A549 treated with GW870086 at 1 μM for 4 hours (cell line): ENCODE data around the gene UNC5B. TPM values are rescaled to one million over a fixed set of nuclear protein-coding genes. Genes with fewer than 3 reads are reported as not detected.

Experiments used
- total RNA-seq: library from RNA; stranded (reverse); fragments of 200-300 nt; extraction: Qiagen RNA extraction; gene quantifications from 5 replicates; pipeline ENCODE4 v1.2.3, GENCODE V29; 2022; ENCODE audit warnings: low read depth

Gene UNC5B
- 1.8 to 2.0 TPM (median 1.9 TPM) in 5 replicates for total RNA-seq

DNA sequence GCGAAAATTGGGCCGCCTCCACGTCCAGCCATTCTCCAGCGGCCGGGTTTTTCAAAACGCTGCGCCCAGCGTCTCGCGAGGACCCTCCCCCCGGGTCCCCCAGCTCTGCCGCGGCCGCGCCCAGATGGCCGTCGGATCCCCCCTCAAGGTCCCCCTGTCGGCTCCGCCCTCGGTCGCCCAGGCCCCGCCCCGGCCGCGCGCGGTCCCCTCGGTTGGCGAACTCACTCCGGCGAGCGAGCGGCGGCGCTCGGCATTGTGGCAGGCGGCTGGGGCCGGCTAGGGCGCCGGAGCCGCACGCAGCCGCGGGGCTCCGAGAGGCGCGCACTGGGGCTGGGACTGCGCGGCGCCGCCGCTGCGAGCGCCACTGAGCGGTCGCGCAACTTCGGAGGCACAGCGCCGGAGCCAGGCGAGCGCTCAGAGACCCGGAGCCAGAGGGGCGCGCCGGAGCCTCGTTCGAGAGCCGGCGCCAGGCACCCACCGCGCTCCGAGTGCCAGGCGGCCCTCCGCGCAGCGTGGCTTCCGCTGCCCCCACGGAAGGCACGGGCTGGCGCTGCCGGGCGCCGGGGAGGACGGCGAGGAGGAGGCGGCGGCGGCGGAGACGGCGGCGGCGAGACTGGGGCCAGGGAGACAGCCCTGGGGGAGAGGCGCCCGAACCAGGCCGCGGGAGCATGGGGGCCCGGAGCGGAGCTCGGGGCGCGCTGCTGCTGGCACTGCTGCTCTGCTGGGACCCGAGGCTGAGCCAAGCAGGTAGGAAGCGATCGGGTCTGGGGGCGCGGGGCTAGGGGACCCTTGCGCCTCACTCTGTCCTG lies at the start of gene UNC5B:
TSS of gene UNC5B (plus strand) at position 253 of the 809 bp plus-strand sequence. CDS start at position 669, 416 bp downstream.

DNA sequence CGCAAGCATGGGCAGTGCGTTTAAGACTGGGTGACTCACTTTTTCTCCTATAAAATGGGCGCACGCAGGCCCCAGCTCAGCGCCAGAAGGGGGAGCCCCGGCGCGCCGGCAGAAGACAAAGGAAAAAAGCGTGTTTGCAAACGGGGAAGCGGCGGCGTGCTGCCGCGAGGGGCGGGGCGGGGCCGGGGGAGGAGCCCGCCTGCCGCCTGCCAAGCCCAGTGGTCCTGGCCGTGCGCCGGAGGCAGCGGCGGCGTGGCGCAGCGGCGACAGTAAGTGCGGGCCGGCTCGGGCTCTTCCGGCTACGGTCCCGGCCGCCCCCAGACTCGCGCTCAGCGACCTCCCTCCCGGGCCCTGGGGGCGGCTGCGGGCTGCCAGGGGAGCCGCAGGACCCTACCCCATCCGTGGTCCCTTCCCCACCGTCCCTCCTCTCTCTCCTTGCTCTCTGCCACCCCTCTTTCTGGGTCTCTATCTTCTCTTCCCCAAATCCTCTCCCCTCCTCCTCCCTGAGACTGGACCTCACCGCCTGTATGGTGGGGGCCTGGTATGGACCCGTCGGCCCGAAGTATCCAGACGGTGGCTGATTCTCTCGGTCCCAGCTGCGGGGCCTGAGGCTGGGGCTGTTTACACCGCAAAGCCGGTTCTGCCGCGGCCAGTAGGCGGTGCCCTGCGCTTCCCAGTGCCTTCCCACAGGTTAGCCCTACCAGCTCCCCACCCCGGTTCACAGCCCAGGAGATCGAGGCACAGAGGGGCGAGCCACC lies 106.9 kb downstream of the UNC5B start, which contains the start of gene SLC29A3:
TSS of gene SLC29A3 (plus strand) at position 218 of the 758 bp plus-strand sequence. CDS start at position 269, 51 bp downstream.

Other genes starting within 250 kb of the UNC5B start
- 22.5 to 24.6 TPM (median 24.1 TPM) in 5 replicates for gene SLC29A3, start 106.7 kb downstream of the UNC5B start, total RNA-seq
- gene CDH23, start 184.3 kb downstream of the UNC5B start, total RNA-seq: 1.9 to 3.4 TPM (median 2.1 TPM) in 5 replicates